ENCODE measurements around the gene ERCC2.

- TF ChIP-seq CTCF (IDR thresholded peaks at IDR 0.05; ENCODE audit: low read depth, low read length, missing input control) = no peak
- TF ChIP-seq RAD21 (IDR thresholded peaks at IDR 0.05) = no peak
- TF ChIP-seq TAF1 (conservative IDR thresholded peaks at IDR 0.05) = no peak
- TF ChIP-seq JUND (IDR thresholded peaks at IDR 0.05) = no peak
- no peak for TF ChIP-seq REST (IDR thresholded peaks at IDR 0.05)
- no peak for TF ChIP-seq HNF4A (conservative IDR thresholded peaks at IDR 0.05)
- no peak for TF ChIP-seq ZBTB33 (IDR thresholded peaks at IDR 0.05)
- TF ChIP-seq MAX (IDR thresholded peaks at IDR 0.05) = no peak
- no peak for TF ChIP-seq YY1 (IDR thresholded peaks at IDR 0.05)
- TF ChIP-seq RXRA (IDR thresholded peaks at IDR 0.05) = no peak
- TF ChIP-seq GABPA (IDR thresholded peaks at IDR 0.05 in 1 of 2, conservative IDR thresholded peaks at IDR 0.05 in 1 of 2) = no peak
Measured at GRCh38 chr19:45419895-45420294, 49.5 kb upstream of the ERCC2 start.

Data from liver (tissue), 3 donors.